ENCODE measurements around the gene CARD9. TPM values are rescaled to one million over a fixed set of nuclear protein-coding genes. Genes with fewer than 3 reads are reported as not detected.
"Not testable (repeated sequence)": the region's sequence is repeated elsewhere in the genome, so short reads cannot be mapped to it uniquely, and the experiment has no call there.

Gene CARD9
- total and polyA plus RNA-seq, 4 donors, result 2.3 to 3.4 (median 2.9) TPM

DNA sequence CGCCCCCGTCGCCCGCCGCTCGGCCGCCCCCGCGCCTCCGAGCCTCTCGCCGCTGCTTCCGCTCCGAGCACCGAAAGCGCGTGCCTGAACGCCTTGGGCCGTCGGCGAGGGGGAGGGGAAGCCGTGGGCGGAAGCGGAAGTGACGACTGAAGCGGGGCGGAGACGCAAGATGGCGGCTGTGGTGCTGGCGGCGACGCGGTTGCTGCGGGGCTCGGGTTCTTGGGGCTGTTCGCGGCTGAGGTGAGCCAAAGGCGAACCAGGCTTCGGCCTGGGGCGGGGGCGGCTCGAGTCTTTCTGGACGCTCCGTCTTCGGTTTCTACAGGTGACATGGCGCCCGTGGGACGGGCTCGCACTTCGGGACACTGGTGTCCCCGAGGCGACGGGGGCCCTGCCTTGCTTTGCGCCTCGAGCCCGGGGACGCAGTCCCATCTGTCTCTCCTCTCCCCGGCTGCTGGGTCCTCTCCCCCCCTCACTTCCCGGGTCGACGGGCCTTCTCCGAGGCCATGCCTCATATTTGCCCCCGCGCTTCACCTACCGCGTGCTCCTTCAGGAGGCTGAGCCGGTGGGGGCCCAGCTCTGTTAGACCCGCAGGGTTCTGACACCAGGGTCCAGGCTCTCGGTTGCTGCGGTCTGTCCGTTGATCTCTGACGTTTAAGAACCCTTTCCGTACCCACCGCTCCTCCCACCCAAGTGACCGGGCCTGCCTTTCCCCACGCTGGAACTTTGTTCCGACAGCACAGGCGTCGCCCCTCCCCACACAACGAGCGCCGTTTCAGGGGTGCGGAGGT lies 37.2 kb upstream of the CARD9 start, which contains the start of the genes ENTR1 and PMPCA:
TSS of gene ENTR1 (minus strand) at position 115 of the 788 bp plus-strand sequence. CDS start 217 bp downstream, outside the sequence.
TSS of gene PMPCA (plus strand) at position 159 of the 788 bp plus-strand sequence. CDS start at position 170, 11 bp downstream.
- no peaks in the 10 kb centered on the region for H3K9me3 ChIP-seq (ENCODE audit: control insufficient read depth, insufficient read depth, low read length)
- H3K27ac ChIP-seq (ENCODE audit: low read depth, low read length), result peak within 1 kb of the TSS; percentile 69
- H3K4me3 ChIP-seq (ENCODE audit: low read depth, low read length), result peak within 1 kb of the TSS; percentile 95
- H3K4me1 ChIP-seq (ENCODE audit: control insufficient read depth, insufficient read depth, low read length), result peaks cover 40% of the 10 kb centered on the region
- under 1% methylated on average over 80 of the region's 83 CpGs for WGBS (ENCODE audit: insufficient coverage)
- no peaks in the 10 kb centered on the region for H3K27me3 ChIP-seq (ENCODE audit: control insufficient read depth, insufficient read depth, low read length)
- DNase-seq (ENCODE audit: low read depth in 4 of 6, low spot score in 6 of 6), result peak; percentile 64 to 97 (median 84)
- peaks cover 59% of the 10 kb centered on the region for H3K36me3 ChIP-seq (ENCODE audit: control insufficient read depth, insufficient read depth, low read length)

DNA sequence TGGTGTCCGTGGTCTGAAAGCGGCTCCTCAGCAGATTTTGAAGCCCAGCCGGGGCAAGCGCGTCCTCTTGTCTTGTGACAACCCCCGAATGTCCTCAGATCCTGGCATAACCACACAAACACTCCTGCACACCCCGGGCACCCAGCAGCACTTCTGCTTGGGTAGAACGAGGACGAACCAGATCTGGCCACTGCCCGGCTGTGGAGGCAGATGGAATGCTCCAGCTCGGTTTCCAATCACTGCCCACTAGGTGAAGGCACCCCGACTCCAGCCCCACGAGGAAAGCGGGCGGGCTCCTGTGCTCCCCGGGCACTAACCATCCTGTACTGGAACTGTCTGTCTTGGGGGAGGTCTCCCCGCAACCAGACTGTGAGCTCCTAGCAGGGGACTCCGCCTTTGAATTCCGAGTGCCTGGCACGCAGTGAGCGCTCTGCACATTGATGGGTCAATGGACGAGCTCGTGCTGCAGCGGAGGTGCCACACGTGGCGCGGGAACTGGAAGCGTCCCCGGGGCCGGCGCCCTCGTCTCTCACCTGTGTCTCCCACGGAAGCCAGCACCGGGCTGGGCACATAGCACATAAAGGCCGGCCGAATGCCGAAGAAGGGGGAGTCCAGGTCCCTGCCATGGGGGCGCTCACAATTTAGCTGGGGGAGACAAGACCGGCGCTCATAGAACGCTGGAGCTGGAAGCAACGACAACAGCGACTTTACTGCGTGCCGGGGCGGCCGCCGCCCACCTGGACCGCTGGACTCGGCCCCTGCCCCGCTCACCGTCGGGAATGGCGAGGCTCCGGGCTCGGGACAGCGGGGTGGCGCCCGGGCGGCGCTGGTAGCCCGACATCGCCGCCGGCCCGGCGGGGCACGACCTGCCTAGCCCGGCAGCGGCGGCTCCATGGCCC lies 36.3 kb upstream of the CARD9 start:
- H3K36me3 ChIP-seq (ENCODE audit: control insufficient read depth, insufficient read depth, low read length), result peaks cover 59% of the 10 kb centered on the region
- peak in 2 of 6 donors; percentile 37 to 41 for DNase-seq (ENCODE audit: low read depth in 4 of 6, low spot score in 6 of 6)
- peak overlapping the region; percentile 65 for H3K4me3 ChIP-seq (ENCODE audit: low read depth, low read length)
- H3K4me1 ChIP-seq (ENCODE audit: control insufficient read depth, insufficient read depth, low read length), result peaks cover 40% of the 10 kb centered on the region
- H3K27me3 ChIP-seq (ENCODE audit: control insufficient read depth, insufficient read depth, low read length), result no peaks in the 10 kb centered on the region
- WGBS (ENCODE audit: insufficient coverage), result 10% methylated on average over 71 of the region's 71 CpGs
- no peak overlapping the region for H3K27ac ChIP-seq (ENCODE audit: low read depth, low read length)
- no peaks in the 10 kb centered on the region for H3K9me3 ChIP-seq (ENCODE audit: control insufficient read depth, insufficient read depth, low read length)

DNA sequence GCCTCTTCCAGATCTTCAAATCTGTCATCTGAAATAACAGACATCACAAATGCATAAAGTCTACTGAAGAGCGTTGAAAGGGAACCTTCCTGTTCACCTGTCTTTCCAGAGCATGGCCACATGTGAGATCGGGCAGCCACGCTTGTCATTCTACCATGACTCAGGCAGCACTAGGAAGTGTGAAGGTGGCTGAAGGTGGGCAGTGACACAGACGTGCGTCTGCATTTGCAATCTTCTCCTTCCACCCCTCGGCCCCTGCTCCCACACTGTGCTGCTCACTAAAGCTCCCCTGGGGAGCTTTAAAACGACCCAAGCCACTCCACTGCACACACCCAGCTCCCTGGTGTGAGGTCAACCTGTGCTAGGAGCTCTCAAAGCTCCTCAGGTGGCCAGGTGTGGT lies 34.4 kb upstream of the CARD9 start:
- Histone ChIP-seq H3K4me3 (ENCODE audit: low read depth, low read length) (no peak overlapping the region), H3K27me3 (ENCODE audit: control insufficient read depth, insufficient read depth, low read length) (no peaks in the 10 kb centered on the region), H3K9me3 (ENCODE audit: control insufficient read depth, insufficient read depth, low read length) (no peaks in the 10 kb centered on the region), H3K27ac (ENCODE audit: low read depth, low read length) (no peak overlapping the region), H3K36me3 (ENCODE audit: control insufficient read depth, insufficient read depth, low read length) (peaks cover 57% of the 10 kb centered on the region), H3K4me1 (ENCODE audit: control insufficient read depth, insufficient read depth, low read length) (peaks cover 30% of the 10 kb centered on the region)
- no peak for DNase-seq (ENCODE audit: low read depth in 4 of 6, low spot score in 6 of 6)
- WGBS (ENCODE audit: insufficient coverage), result 89% methylated on average over 6 of the region's 7 CpGs

DNA sequence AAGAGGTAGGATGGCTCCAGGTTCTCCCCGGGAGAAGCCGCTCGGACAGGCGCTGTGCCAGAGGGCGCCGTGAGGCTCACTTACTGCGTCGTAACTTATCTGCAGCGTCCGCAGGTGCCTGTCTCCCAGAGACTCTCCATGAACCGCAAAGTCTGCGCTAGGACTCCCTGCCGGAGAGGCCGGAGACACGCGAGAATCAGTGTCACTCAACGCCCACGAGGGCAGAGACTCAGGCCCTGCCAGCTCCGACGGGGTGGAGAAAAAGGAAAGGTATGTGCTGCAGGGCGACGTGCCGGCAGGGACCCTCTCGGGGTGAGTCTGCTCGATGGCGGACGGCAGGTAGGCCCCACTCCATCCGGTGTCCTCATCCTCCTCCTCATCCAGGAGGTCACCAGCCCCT lies 33.6 kb upstream of the CARD9 start:
- Histone ChIP-seq H3K4me1 (ENCODE audit: control insufficient read depth, insufficient read depth, low read length) (peaks cover 28% of the 10 kb centered on the region), H3K36me3 (ENCODE audit: control insufficient read depth, insufficient read depth, low read length) (peaks cover 64% of the 10 kb centered on the region)
- not testable (repeated sequence) for H3K27ac ChIP-seq (ENCODE audit: low read depth, low read length); H3K4me3 ChIP-seq (ENCODE audit: low read depth, low read length); H3K9me3 ChIP-seq (ENCODE audit: control insufficient read depth, insufficient read depth, low read length); DNase-seq (ENCODE audit: low read depth in 4 of 6, low spot score in 6 of 6); H3K27me3 ChIP-seq (ENCODE audit: control insufficient read depth, insufficient read depth, low read length)
- WGBS (ENCODE audit: insufficient coverage), result 91% methylated on average over 16 of the region's 28 CpGs

DNA sequence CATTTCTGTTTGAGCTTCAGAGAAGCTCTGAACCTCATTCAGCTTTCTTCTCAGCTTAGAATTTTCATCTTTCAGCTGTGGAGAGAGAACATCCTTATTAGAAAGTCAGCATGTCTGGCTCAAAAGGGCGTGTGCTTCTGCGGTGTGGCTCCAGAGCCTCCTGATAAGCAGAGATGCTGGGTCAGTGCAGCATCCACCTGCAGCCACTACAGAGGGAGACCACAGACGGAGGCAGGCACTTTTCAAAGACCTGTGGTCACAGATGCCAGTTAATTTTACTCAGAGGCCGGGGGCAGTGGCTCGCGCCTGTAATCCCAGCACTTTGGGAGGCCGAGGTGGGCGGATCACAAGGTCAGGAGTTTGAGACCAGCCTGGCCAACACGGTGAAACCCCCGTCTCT lies 32.4 kb upstream of the CARD9 start:
- DNase-seq (ENCODE audit: low read depth in 4 of 6, low spot score in 6 of 6); H3K9me3 ChIP-seq (ENCODE audit: control insufficient read depth, insufficient read depth, low read length); H3K27ac ChIP-seq (ENCODE audit: low read depth, low read length); H3K27me3 ChIP-seq (ENCODE audit: control insufficient read depth, insufficient read depth, low read length); H3K4me3 ChIP-seq (ENCODE audit: low read depth, low read length): not testable (repeated sequence)
- H3K4me1 ChIP-seq (ENCODE audit: control insufficient read depth, insufficient read depth, low read length), result peaks cover 19% of the 10 kb centered on the region
- 90% methylated on average over 10 of the region's 10 CpGs for WGBS (ENCODE audit: insufficient coverage)
- H3K36me3 ChIP-seq (ENCODE audit: control insufficient read depth, insufficient read depth, low read length), result peaks cover 74% of the 10 kb centered on the region

DNA sequence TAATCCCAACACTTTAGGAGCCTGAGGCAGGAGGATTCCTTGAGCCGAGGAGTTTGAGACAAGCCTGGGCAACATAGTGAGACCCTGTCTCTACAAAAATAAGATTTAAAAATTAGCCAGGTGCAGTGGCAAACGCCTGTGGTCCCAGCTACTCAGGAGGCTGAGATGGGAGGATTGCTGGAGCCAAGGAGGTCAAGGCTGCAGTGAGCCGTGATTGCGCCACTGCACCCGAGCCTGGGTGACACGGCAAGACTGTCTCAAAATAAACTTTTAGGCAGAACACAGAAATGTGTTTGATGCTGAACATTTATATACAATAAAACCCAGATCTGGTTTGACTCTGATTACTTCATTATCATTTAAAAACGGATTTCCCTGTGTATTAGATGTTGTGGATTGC lies 32.0 kb upstream of the CARD9 start:
- Histone ChIP-seq H3K4me3 (ENCODE audit: low read depth, low read length) (no peak overlapping the region), H3K36me3 (ENCODE audit: control insufficient read depth, insufficient read depth, low read length) (peaks cover 74% of the 10 kb centered on the region)
- 93% methylated on average over 2 of the region's 7 CpGs for WGBS (ENCODE audit: insufficient coverage)

DNA sequence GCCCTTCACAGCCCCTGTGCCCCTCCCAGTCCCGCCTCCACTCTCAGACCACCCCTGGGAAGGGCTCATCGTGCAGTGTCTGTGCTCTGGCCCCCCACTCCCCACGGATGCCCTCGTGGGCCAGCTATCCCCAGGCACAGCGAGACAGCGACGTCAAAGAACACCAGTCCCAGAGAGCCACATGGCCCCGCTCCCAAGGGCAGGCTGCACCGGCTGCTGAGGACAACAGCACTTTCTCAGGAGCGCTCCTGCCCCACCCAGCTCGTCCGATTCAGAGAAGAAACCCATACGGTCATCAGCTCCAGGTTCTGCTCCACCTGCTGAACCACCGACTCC lies 31.3 kb upstream of the CARD9 start:
- Histone ChIP-seq H3K4me1 (ENCODE audit: control insufficient read depth, insufficient read depth, low read length) (peaks cover 21% of the 10 kb centered on the region), H3K4me3 (ENCODE audit: low read depth, low read length) (no peak overlapping the region), H3K9me3 (ENCODE audit: control insufficient read depth, insufficient read depth, low read length) (no peaks in the 10 kb centered on the region), H3K27me3 (ENCODE audit: control insufficient read depth, insufficient read depth, low read length) (no peaks in the 10 kb centered on the region), H3K36me3 (ENCODE audit: control insufficient read depth, insufficient read depth, low read length) (peaks cover 74% of the 10 kb centered on the region), H3K27ac (ENCODE audit: low read depth, low read length) (no peak overlapping the region)
- no peak for DNase-seq (ENCODE audit: low read depth in 4 of 6, low spot score in 6 of 6)
- WGBS (ENCODE audit: insufficient coverage), result 91% methylated on average over 14 of the region's 14 CpGs

More for the DNA sequence above, 32.0 kb upstream of the CARD9 start:
- H3K27me3 ChIP-seq (ENCODE audit: control insufficient read depth, insufficient read depth, low read length), result no peaks in the 10 kb centered on the region
- no peaks in the 10 kb centered on the region for H3K9me3 ChIP-seq (ENCODE audit: control insufficient read depth, insufficient read depth, low read length)
- DNase-seq (ENCODE audit: low read depth in 4 of 6, low spot score in 6 of 6), result no peak
- peaks cover 20% of the 10 kb centered on the region for H3K4me1 ChIP-seq (ENCODE audit: control insufficient read depth, insufficient read depth, low read length)
- H3K27ac ChIP-seq (ENCODE audit: low read depth, low read length), result no peak overlapping the region

DNA sequence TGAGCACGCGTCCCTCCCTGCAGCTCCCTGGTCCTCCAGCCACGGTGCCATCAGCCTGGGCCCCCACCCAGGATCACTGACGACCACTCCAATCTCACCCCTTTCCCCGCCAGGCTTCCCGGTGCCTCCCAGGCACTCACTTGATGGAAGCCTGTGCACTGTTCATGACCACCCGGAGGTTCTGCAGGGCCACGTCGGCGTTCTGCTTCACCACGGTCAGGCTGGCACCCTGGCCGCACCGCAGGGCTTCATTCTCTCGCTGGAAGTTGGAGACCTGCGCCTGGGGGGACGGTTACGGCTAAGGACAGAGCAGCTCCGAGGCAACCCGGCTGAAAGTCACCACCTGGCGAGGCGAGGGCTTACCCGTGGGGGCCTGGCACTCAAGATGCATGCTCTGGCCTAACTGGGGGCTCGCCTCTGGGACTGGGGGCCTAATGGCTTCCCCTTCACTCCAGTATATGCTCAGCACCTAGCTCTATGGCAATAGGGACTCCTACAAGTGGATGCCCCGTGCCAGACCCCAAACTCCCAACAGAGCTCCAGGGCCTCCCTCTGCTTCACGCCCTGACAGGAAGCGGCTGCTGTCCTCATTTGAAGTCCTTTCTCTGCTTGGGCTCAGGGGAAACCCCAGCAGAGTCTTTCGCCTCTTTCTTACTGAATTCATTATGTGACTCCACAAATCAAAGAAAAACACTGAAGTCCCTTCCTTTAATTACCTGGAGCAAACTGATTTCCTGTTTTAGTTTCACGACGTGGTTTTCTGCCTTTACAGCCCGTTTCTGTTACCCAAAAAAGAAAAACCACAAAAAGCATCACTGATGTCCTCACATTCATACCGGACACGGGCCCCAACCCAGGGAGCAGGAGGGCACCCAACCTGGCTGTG lies 30.7 kb upstream of the CARD9 start:
- peaks cover 19% of the 10 kb centered on the region for H3K4me1 ChIP-seq (ENCODE audit: control insufficient read depth, insufficient read depth, low read length)
- WGBS (ENCODE audit: insufficient coverage), result 92% methylated on average over 32 of the region's 32 CpGs

DNA sequence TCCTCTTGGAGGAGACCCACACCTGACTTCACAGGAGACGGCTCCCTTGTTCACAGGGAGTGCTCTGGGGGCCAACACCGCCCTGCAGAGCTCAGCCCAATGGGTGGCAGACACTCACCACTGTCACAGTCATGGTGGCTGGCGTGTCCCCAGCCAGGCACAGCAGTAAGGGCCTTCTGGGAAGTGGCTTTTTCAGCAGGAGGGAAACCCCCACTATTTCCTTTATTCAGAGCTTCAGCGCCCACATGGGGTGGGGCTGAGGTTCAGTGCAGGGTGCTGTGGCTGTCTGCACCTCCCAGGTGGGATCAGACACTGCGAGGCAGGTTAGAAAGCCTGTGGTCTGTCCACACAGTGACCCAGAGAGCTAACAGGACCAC lies 30.1 kb upstream of the CARD9 start:
- 100% methylated on average over 5 of the region's 5 CpGs for WGBS (ENCODE audit: insufficient coverage)
- DNase-seq (ENCODE audit: low read depth in 4 of 6, low spot score in 6 of 6), result no peak
- Histone ChIP-seq H3K9me3 (ENCODE audit: control insufficient read depth, insufficient read depth, low read length) (no peaks in the 10 kb centered on the region), H3K4me3 (ENCODE audit: low read depth, low read length) (no peak overlapping the region), H3K27me3 (ENCODE audit: control insufficient read depth, insufficient read depth, low read length) (no peaks in the 10 kb centered on the region), H3K27ac (ENCODE audit: low read depth, low read length) (no peak overlapping the region), H3K4me1 (ENCODE audit: control insufficient read depth, insufficient read depth, low read length) (peaks cover 19% of the 10 kb centered on the region), H3K36me3 (ENCODE audit: control insufficient read depth, insufficient read depth, low read length) (peaks cover 78% of the 10 kb centered on the region)

More for the DNA sequence above, 30.7 kb upstream of the CARD9 start:
- Histone ChIP-seq H3K36me3 (ENCODE audit: control insufficient read depth, insufficient read depth, low read length) (peaks cover 77% of the 10 kb centered on the region), H3K27ac (ENCODE audit: low read depth, low read length) (no peak overlapping the region), H3K27me3 (ENCODE audit: control insufficient read depth, insufficient read depth, low read length) (no peaks in the 10 kb centered on the region), H3K9me3 (ENCODE audit: control insufficient read depth, insufficient read depth, low read length) (no peaks in the 10 kb centered on the region), H3K4me3 (ENCODE audit: low read depth, low read length) (no peak overlapping the region)
- DNase-seq (ENCODE audit: low read depth in 4 of 6, low spot score in 6 of 6), result no peak

All from spinal cord (tissue), 10 donors.